ENCODE measurements around the gene C6orf15.

C6orf15 gene

DNA sequence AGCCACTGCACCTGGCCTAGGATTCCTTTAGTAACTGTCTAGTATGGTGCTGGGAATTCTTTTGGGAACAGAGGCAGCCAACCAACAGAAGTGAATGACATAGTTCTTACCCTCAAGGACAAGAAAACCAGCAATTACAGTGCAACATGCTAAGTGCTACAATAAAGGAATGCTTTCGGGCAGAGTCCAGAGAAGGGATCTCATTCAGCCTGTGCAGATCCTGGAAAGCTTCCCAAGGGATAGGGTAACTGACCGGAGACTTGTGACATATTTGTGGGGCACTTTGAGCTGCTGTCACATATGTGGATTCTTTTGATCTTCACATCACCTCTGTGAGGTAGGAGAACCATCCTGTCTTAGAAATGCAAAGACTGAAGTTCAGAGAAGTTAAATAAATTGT is 46.8 kb downstream of the C6orf15 start:
- TF ChIP-seq, protein P1, sequence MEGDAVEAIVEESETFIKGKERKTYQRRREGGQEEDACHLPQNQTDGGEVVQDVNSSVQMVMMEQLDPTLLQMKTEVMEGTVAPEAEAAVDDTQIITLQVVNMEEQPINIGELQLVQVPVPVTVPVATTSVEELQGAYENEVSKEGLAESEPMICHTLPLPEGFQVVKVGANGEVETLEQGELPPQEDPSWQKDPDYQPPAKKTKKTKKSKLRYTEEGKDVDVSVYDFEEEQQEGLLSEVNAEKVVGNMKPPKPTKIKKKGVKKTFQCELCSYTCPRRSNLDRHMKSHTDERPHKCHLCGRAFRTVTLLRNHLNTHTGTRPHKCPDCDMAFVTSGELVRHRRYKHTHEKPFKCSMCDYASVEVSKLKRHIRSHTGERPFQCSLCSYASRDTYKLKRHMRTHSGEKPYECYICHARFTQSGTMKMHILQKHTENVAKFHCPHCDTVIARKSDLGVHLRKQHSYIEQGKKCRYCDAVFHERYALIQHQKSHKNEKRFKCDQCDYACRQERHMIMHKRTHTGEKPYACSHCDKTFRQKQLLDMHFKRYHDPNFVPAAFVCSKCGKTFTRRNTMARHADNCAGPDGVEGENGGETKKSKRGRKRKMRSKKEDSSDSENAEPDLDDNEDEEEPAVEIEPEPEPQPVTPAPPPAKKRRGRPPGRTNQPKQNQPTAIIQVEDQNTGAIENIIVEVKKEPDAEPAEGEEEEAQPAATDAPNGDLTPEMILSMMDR (conservative IDR thresholded peaks at IDR 0.05; ENCODE audit: control insufficient read depth, insufficient read depth, low read depth, low read length) = no peak
- no peak overlapping the region for H3K4me3 ChIP-seq (ENCODE audit: control insufficient read depth, low read depth, low read length)
- DNase-seq (ENCODE audit: low read depth) = no peak

DNA sequence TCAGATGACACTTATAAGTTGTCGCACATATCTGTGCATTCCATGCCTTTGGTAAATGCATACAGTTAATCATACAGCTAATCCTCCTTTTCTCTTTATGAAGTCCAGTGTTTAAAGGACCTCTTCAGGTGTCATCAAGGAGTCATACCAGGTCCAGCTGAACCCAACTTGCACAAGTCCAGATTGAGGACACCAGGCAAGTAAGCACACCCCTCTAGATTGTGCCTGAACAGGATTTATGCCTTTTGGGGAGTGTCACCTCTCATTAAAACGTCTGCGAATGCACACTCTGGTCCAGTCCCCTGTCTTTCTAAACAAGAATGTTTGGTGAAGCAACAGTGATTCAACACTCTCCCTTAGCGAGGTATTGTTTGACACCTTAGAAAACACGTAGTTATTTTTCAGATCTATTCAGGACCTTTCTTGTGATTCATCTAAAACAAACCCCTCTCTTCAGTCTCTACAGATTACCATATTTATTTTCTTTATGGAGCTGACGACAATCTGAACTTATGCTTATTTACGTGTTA is 48.4 kb downstream of the C6orf15 start:
- no peak overlapping the region for H3K4me3 ChIP-seq (ENCODE audit: control insufficient read depth, low read depth, low read length)
- no peak for DNase-seq (ENCODE audit: low read depth)
- TF ChIP-seq, protein P1 (conservative IDR thresholded peaks at IDR 0.05; ENCODE audit: control insufficient read depth, insufficient read depth, low read depth, low read length) = no peak

Data from fibroblast of mammary gland (primary cell).